HepG2 (cell line): Measurements from ENCODE around the gene YKT6. TPM values are rescaled to one million over a fixed set of nuclear protein-coding genes. Genes with fewer than 3 reads are reported as not detected.

Experiments
- ATAC-seq: fragments of 200-7000 bp; cut with Tn5 transposase; 3 replicates; pipeline ENCODE4 v1.9.1; 2020; ENCODE audit warnings: mild to moderate bottlenecking, moderate library complexity
- BruUV-seq: library from RNA; stranded (reverse); fragments of 400-500 nt; replicated peaks from 2 replicates; lab custom pipeline; 2021; lab: Mats Ljungman, UMichigan
- CTCF ChIA-PET: fragments of 300-600 bp; formaldehyde crosslinking; extraction: SDS; loops from one replicate; lab custom pipeline; 2021; ENCODE audit warnings: low total read pairs, inconsistent platforms, low intra/inter-chr PET ratio; lab: Yijun Ruan, JAX
- POLR2A ChIA-PET: fragments of 350-600 bp; sonication (Branson Sonifier 250); formaldehyde crosslinking; loops from one replicate; lab custom pipeline; 2020; ENCODE audit warnings: antibody characterized with exemption, inconsistent platforms; lab: Yijun Ruan, JAX
- DNase-seq: peaks from one replicate; pipeline ENCODE4 v3.0.0-alpha.2; 2015; ENCODE audit warnings: low spot score
- FAIRE-seq: peaks from 3 replicates; lab custom pipeline; 2011; peaks lifted over from hg19 to GRCh38; lab: Jason Lieb, UNC
- H2AFZ ChIP-seq: one replicate; pipeline ENCODE4 v1.6.1; 2011; ENCODE audit warnings: low read length, inconsistent platforms
- H3K27ac ChIP-seq: fragments of 300-600 bp; 3 replicates; pipeline ENCODE4 v1.8.0; 2011; ENCODE audit warnings: mixed run types, mild to moderate bottlenecking, mixed read lengths, low read length, inconsistent platforms; ENCODE audit not compliant: insufficient read depth; ENCODE audit errors: extremely low read length
- H3K27me3 ChIP-seq, 2 experiments: fragments of 200-600 bp in 1 of 2; 2 replicates in 1 of 2; 3 replicates in 1 of 2; pipeline versions ENCODE4 v1.6.0 to v1.8.0; 2011; ENCODE audit warnings: low read length in 2 of 2, mild to moderate bottlenecking in 2 of 2, moderate library complexity in 2 of 2, inconsistent platforms in 1 of 2; ENCODE audit not compliant: insufficient read depth in 2 of 2, control insufficient read depth in 1 of 2
- H3K36me3 ChIP-seq, 2 experiments: fragments of 200-600 bp in 1 of 2; replicated peaks in 1 of 2; 2 replicates in 1 of 2; 3 replicates in 1 of 2; pipeline versions ENCODE4 v1.5.1 to v1.8.0; 2011; ENCODE audit warnings: low read length in 2 of 2, inconsistent platforms in 1 of 2; ENCODE audit not compliant: insufficient read depth in 2 of 2, control insufficient read depth in 1 of 2
- H3K4me1 ChIP-seq: 2 replicates; pipeline ENCODE4 v1.5.1; 2012; ENCODE audit warnings: low read length, inconsistent platforms; ENCODE audit not compliant: insufficient read depth
- H3K4me2 ChIP-seq: 2 replicates; pipeline ENCODE4 v1.6.0; 2011; ENCODE audit warnings: low read depth, low read length, inconsistent platforms
- H3K4me3 ChIP-seq, 3 experiments: fragments of 200-600 bp in 1 of 3; sonication (generic), shearing (Covaris generic) in 1 of 3; replicated peaks in 1 of 3; 2 replicates each; pipeline ENCODE4 v1.5.1; 2011 to 2016; ENCODE audit warnings: low read length in 3 of 3, inconsistent platforms in 2 of 3, low read depth in 2 of 3, mild to moderate bottlenecking in 2 of 3, control low read depth in 1 of 3, mixed read lengths in 1 of 3; ENCODE audit not compliant: insufficient read depth in 1 of 3
- H3K79me2 ChIP-seq: one replicate; pipeline ENCODE4 v1.6.1; 2011; ENCODE audit warnings: low read length, inconsistent platforms; ENCODE audit not compliant: insufficient read depth
- H3K9ac ChIP-seq: 2 replicates; pipeline ENCODE4 v1.6.0; 2011; ENCODE audit warnings: mild to moderate bottlenecking, low read depth, low read length, inconsistent platforms; ENCODE audit not compliant: insufficient read depth
- H3K9me3 ChIP-seq: 2 replicates; pipeline ENCODE4 v1.5.1; 2012; ENCODE audit warnings: mild to moderate bottlenecking, low read length
- H4K20me1 ChIP-seq: 2 replicates; pipeline ENCODE4 v1.6.0; 2011; ENCODE audit warnings: inconsistent platforms, mild to moderate bottlenecking, low read length, moderate library complexity; ENCODE audit not compliant: insufficient read depth
- CBFB ChIP-seq: sonication (generic); formaldehyde crosslinking; IDR thresholded peaks from 2 replicates; pipeline ENCODE4 v1.4.0; 2020; ENCODE audit warnings: missing genetic modification reagents
- HNRNPLL ChIP-seq: fragments of 200-400 bp; formaldehyde crosslinking; IDR thresholded peaks from 2 replicates; pipeline ENCODE4 v1.6.1; 2017; ENCODE audit warnings: mild to moderate bottlenecking, low read depth, low read length; ENCODE audit not compliant: poor library complexity, severe bottlenecking
- KDM1A ChIP-seq: IDR thresholded peaks from 2 replicates; pipeline ENCODE4 v1.6.1; 2016; ENCODE audit warnings: missing compliant biosample characterization
- PHF5A ChIP-seq: IDR thresholded peaks from one replicate; pipeline ENCODE4 v1.6.1; 2018; ENCODE audit warnings: low read depth, missing genetic modification reagents; ENCODE audit not compliant: unreplicated experiment
- SMAD1 ChIP-seq: sonication (generic); formaldehyde crosslinking; IDR thresholded peaks from 2 replicates; pipeline ENCODE4 v1.4.0; 2020; ENCODE audit warnings: missing genetic modification reagents, low read depth, mild to moderate bottlenecking, borderline replicate concordance
- SRSF1 ChIP-seq: fragments of 200-400 bp; formaldehyde crosslinking; optimal IDR thresholded peaks from 2 replicates; pipeline ENCODE3; 2017; ENCODE audit warnings: mild to moderate bottlenecking, low read depth, low read length, moderate library complexity
- ZBTB26 ChIP-seq: IDR thresholded peaks from 2 replicates; pipeline ENCODE4 v1.6.1; 2016; ENCODE audit warnings: missing compliant biosample characterization, missing genetic modification reagents, borderline replicate concordance
- ZNF275 ChIP-seq: sonication (generic); formaldehyde crosslinking; IDR thresholded peaks from 2 replicates; pipeline ENCODE4 v1.8.0; 2022; ENCODE audit warnings: missing genetic modification reagents, mild to moderate bottlenecking, inconsistent platforms, borderline replicate concordance
- ZNF282 ChIP-seq: fragments of 450-650 bp; IDR thresholded peaks from 2 replicates; pipeline ENCODE4 v1.6.1; 2018; ENCODE audit not compliant: partially characterized antibody
- ZNF335 ChIP-seq: sonication (generic); formaldehyde crosslinking; IDR thresholded peaks from 2 replicates; pipeline ENCODE4 v1.4.0; 2020; ENCODE audit warnings: missing genetic modification reagents
- ZNF407 ChIP-seq: sonication (generic); formaldehyde crosslinking; IDR thresholded peaks from one replicate; pipeline ENCODE4 v1.5.1; 2020; ENCODE audit warnings: mild to moderate bottlenecking, missing genetic modification reagents; ENCODE audit errors: not compliant biosample characterization
- ZNF777 ChIP-seq: sonication (generic); formaldehyde crosslinking; IDR thresholded peaks from 2 replicates; pipeline ENCODE4 v1.4.0; 2020; ENCODE audit warnings: missing genetic modification reagents
- WGBS: methylation state at CpG from one replicate; pipeline ENCODE4 v1.1.6; 2017; ENCODE audit warnings: low lambda C conversion rate; 5-methylcytosine and 5-hydroxymethylcytosine counted together
- in situ Hi-C: cut with HindIII; loops from 2 replicates; pipeline ENCODE4 v1.10.0; 2017; ENCODE audit warnings: low pct_unique_long_range_greater_than_20kb; ENCODE audit not compliant: extremely low pct_ligation_motif_present
- intact Hi-C: fragments of 100-400 bp; cut with micrococcal nuclease; formaldehyde crosslinking; loops from one replicate; pipeline ENCODE4 v1.10.0; 2022; ENCODE audit not compliant: unreplicated experiment
- polyA plus RNA-seq, 8 experiments: library from polyadenylated mRNA; depleted of rRNA in 3 of 8; stranded (reverse) in 7 of 8; unstranded in 1 of 8; fragments of >200 nt; fragmentation: Illumina TruSeq in 4 of 8; extraction: Trizol in 4 of 8; gene quantifications; 2 replicates each; pipeline versions ENCODE4 v1.2.1 to v1.2.3, GENCODE V29; 2011 to 2016; ENCODE audit warnings: low read depth in 4 of 8, missing spikeins in 1 of 8, mixed read lengths in 1 of 8; ENCODE audit not compliant: insufficient read depth in 1 of 8
- total RNA-seq, 5 experiments: library from RNA; depleted of rRNA; stranded (reverse); fragments of >200 nt; fragmentation: Illumina TruSeq; extraction: Trizol; gene quantifications; 2 replicates each; pipeline ENCODE4 v1.2.3, GENCODE V29; 2016; ENCODE audit warnings: low read depth in 1 of 5

YKT6 gene
- total and polyA plus RNA-seq, 2 of the 13 experiments (the other 11 are each of a cell fraction or from before 2014, with no cell fraction given): 52.2 to 60.3 TPM

- no peak for TF ChIP-seq SRSF1
- no peak for TF ChIP-seq ZNF275 (CRISPR knock-in tag)
- TF ChIP-seq ZNF282: no peak
- no peak for TF ChIP-seq ZNF335
- TF ChIP-seq HNRNPLL: no peak
- TF ChIP-seq CBFB (CRISPR knock-in tag): no peak
- TF ChIP-seq, all 625 proteins: peak for 0
Observed at GRCh38 chr7:44232901-44233715, 32.3 kb downstream of the YKT6 start (continued).

GRCh38 chr7:44235066-44235465, 34.3 kb downstream of the YKT6 start:
- H3K4me2 ChIP-seq: no peak overlapping the region
- CTCF ChIA-PET: no interaction called here
- H3K4me1 ChIP-seq: peaks cover 3% of the 10 kb centered on the region; the same call in 1 of the 2 replicates
- no peaks in the 10 kb centered on the region for H3K9me3 ChIP-seq
- no peak overlapping the region for H3K27ac ChIP-seq
- no TSS peak for BruUV-seq
- no peak overlapping the region for H3K4me3 ChIP-seq
- H3K9ac ChIP-seq: no peak overlapping the region
- no peaks in the 10 kb centered on the region for H3K79me2 ChIP-seq
- FAIRE-seq (no peak), DNase-seq (no peak), ATAC-seq (no peak)
- WGBS: 9% methylated on average over 2 of the region's 8 CpGs
- intact Hi-C loops (no loop called here), in situ Hi-C loops (no loop called here)
- no peaks in the 10 kb centered on the region for H3K36me3 ChIP-seq
- no peaks in the 10 kb centered on the region for H4K20me1 ChIP-seq
- POLR2A ChIA-PET: no interaction called here
- no peak overlapping the region for H2AFZ ChIP-seq
- H3K27me3 ChIP-seq: peaks cover 21 to 90% of the 10 kb centered on the region in 2 experiments
- TF ChIP-seq ZNF407 (CRISPR knock-in tag) (no peak), KDM1A (CRISPR knock-in tag) (no peak), PHF5A (CRISPR knock-in tag) (no peak), ZNF777 (CRISPR knock-in tag) (no peak), SMAD1 (CRISPR knock-in tag) (no peak), ZBTB26 (CRISPR knock-in tag) (no peak)
